MM.1S (cell line): ENCODE data around the gene ITGAV.

Experiments
- DNase-seq: peaks from one replicate; pipeline ENCODE4 v3.0.0-alpha.2; 2015
- H2AFZ ChIP-seq: fragments of 300-600 bp; sonication (generic); 2 replicates; pipeline ENCODE4 v1.6.0; 2016; ENCODE audit warnings: antibody characterized with exemption, low read length
- H3F3A ChIP-seq: fragments of 300-600 bp; sonication (generic); 2 replicates; pipeline ENCODE4 v1.6.1; 2016; ENCODE audit warnings: mild to moderate bottlenecking, antibody characterized with exemption, low read length, moderate library complexity, mixed read lengths; ENCODE audit not compliant: insufficient read depth
- H3K27ac ChIP-seq: fragments of 300-600 bp; sonication (generic); 2 replicates; pipeline ENCODE4 v1.5.1; 2016; ENCODE audit warnings: mild to moderate bottlenecking, low read length
- H3K27me3 ChIP-seq: fragments of 300-600 bp; sonication (generic); replicated peaks from 2 replicates; pipeline ENCODE4 v1.6.0; 2016; ENCODE audit warnings: low read length; ENCODE audit not compliant: insufficient read depth
- H3K36me3 ChIP-seq: fragments of 300-600 bp; sonication (generic); replicated peaks from 2 replicates; pipeline ENCODE4 v1.6.1; 2016; ENCODE audit warnings: mild to moderate bottlenecking, low read length, mixed read lengths; ENCODE audit not compliant: insufficient read depth
- H3K4me1 ChIP-seq: fragments of 300-600 bp; sonication (generic); 2 replicates; pipeline ENCODE4 v1.6.1; 2016; ENCODE audit warnings: low read length, mixed read lengths
- H3K4me2 ChIP-seq: fragments of 300-600 bp; sonication (generic); 2 replicates; pipeline ENCODE4 v1.6.0; 2016; ENCODE audit warnings: low read depth, low read length
- H3K4me3 ChIP-seq: fragments of 300-600 bp; sonication (generic); 2 replicates; pipeline ENCODE4 v1.5.1; 2016; ENCODE audit warnings: low read length, mixed read lengths
- H3K79me2 ChIP-seq: fragments of 300-600 bp; sonication (generic); 2 replicates; pipeline ENCODE4 v1.6.1; 2016; ENCODE audit warnings: mixed run types, low read length, mixed read lengths
- H3K9ac ChIP-seq: fragments of 300-600 bp; sonication (generic); 2 replicates; pipeline ENCODE4 v1.6.1; 2016; ENCODE audit warnings: low read length, mixed read lengths
- H3K9me2 ChIP-seq: fragments of 300-600 bp; sonication (generic); replicated peaks from 2 replicates; pipeline ENCODE4 v1.6.1; 2016; ENCODE audit warnings: mild to moderate bottlenecking, low read length, mixed read lengths; ENCODE audit not compliant: insufficient read depth
- H3K9me3 ChIP-seq: fragments of 300-600 bp; sonication (generic); replicated peaks from 2 replicates; pipeline ENCODE4 v1.6.1; 2016; ENCODE audit warnings: mild to moderate bottlenecking, low read length, mixed read lengths; ENCODE audit not compliant: insufficient read depth
- H4K20me1 ChIP-seq: fragments of 300-600 bp; sonication (generic); 2 replicates; pipeline ENCODE4 v1.6.1; 2016; ENCODE audit warnings: mild to moderate bottlenecking, low read length, moderate library complexity, mixed read lengths; ENCODE audit not compliant: insufficient read depth
- EZH2 ChIP-seq: fragments of 300-600 bp; sonication (generic); optimal IDR thresholded peaks from 2 replicates; pipeline ENCODE3; 2017; ENCODE audit warnings: low read depth, mild to moderate bottlenecking, antibody characterized with exemption, low read length, mixed read lengths
- EZH2phosphoT487 ChIP-seq: fragments of 300-600 bp; sonication (generic); IDR thresholded peaks from 2 replicates; pipeline ENCODE4 v1.6.1; 2018; ENCODE audit warnings: antibody characterized with exemption, low read length
- TF ChIP-seq, protein P1 (sequence below): fragments of 300-600 bp; sonication (generic); IDR thresholded peaks from 2 replicates; pipeline ENCODE4 v1.5.1; 2016; ENCODE audit warnings: antibody characterized with exemption, low read length, mixed read lengths

The ITGAV gene

DNA sequence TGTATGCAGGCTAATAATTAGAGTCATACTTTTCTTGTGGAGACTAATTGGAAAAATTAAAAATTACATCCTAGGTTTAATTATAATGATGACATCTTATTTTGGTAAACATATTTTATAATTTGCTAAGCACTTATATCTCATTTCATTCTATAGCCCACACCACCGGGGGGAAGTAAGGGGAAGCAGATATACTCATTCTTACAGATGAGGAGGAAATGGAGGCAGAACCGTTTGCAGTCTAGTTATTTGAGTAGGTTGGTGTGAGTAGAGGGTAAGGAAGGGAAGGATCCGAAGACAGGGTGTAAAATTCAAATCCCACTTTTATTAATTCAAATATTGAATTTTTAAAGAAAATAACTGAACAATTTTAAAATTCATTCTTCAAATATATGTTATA, 3.7 kb downstream of the ITGAV start:
- no peak overlapping the region for H3K27ac ChIP-seq
- TF ChIP-seq EZH2 (no peak), EZH2phosphoT487 (no peak)
- TF ChIP-seq, protein P1, sequence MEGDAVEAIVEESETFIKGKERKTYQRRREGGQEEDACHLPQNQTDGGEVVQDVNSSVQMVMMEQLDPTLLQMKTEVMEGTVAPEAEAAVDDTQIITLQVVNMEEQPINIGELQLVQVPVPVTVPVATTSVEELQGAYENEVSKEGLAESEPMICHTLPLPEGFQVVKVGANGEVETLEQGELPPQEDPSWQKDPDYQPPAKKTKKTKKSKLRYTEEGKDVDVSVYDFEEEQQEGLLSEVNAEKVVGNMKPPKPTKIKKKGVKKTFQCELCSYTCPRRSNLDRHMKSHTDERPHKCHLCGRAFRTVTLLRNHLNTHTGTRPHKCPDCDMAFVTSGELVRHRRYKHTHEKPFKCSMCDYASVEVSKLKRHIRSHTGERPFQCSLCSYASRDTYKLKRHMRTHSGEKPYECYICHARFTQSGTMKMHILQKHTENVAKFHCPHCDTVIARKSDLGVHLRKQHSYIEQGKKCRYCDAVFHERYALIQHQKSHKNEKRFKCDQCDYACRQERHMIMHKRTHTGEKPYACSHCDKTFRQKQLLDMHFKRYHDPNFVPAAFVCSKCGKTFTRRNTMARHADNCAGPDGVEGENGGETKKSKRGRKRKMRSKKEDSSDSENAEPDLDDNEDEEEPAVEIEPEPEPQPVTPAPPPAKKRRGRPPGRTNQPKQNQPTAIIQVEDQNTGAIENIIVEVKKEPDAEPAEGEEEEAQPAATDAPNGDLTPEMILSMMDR, result no peak
- no peak overlapping the region for H2AFZ ChIP-seq
- no peaks in the 10 kb centered on the region; the same call in 1 of the 2 replicates for H4K20me1 ChIP-seq
- H3K36me3 ChIP-seq, result no peaks in the 10 kb centered on the region
- H3F3A ChIP-seq, result peaks cover 14% of the 10 kb centered on the region; the same call in 1 of the 2 replicates
- no peaks in the 10 kb centered on the region for H3K9me3 ChIP-seq
- H3K9ac ChIP-seq, result no peak overlapping the region
- no peak for DNase-seq
- peaks cover 8% of the 10 kb centered on the region; the same call in 1 of the 2 replicates for H3K4me1 ChIP-seq
- no peaks in the 10 kb centered on the region for H3K9me2 ChIP-seq
- H3K4me3 ChIP-seq, result no peak overlapping the region
- H3K27me3 ChIP-seq, result no peaks in the 10 kb centered on the region
- H3K79me2 ChIP-seq, result peaks cover 65% of the 10 kb centered on the region
- no peak overlapping the region for H3K4me2 ChIP-seq

DNA sequence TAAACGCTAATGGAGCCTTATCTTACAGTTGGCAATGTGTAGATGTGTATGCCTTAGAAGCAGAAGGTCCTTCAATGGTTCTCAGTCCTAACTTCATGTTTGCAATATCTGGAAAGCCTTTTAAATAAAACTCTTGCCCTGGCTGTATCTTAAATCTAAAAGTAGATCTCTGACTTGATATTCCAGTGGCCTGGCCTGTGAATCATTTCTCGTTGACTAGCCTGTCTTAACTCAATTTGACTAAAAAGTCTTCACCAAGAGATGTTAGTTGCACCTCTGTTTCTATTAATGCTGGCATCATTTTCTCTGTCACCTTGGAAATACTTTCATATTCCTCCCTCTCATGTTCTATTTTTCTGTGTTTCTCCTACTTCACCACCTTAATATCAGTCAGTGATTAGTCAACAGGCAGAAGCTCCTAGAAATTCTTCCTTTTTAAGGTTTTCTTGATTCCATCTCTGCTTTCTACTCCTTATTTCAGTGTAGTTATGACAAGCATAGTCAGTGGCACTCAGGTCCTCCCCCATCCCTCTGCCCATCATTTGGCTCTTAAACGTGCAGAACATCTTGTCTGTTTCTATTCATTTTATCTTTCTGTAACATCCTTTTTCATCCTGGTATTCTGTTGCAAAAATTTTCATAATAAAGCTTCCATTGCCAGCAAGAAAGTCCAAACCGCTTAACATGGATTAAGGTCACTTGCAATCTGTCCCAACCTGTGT, 4.3 kb downstream of the ITGAV start:
- TF ChIP-seq EZH2 (no peak), EZH2phosphoT487 (no peak)
- TF ChIP-seq, protein P1, result no peak
- peaks cover 65% of the 10 kb centered on the region for H3K79me2 ChIP-seq

GRCh38 chr2:186595219-186595618, 5.4 kb downstream of the ITGAV start:
- no peaks in the 10 kb centered on the region for H3K9me2 ChIP-seq
- H3K4me1 ChIP-seq, result 0 out of 2 replicates have a peak, but pooled peaks cover 3% of the 10 kb centered on the region
- H3K36me3 ChIP-seq, result no peaks in the 10 kb centered on the region
- no peaks in the 10 kb centered on the region for H3K27me3 ChIP-seq
- H3K9ac ChIP-seq, result no peak overlapping the region
- peaks cover 9% of the 10 kb centered on the region; the same call in 1 of the 2 replicates for H3F3A ChIP-seq
- H2AFZ ChIP-seq, result no peak overlapping the region
- no peak overlapping the region for H3K27ac ChIP-seq
- TF ChIP-seq EZH2, result no peak
- no peak for TF ChIP-seq EZH2phosphoT487
- TF ChIP-seq, protein P1, result no peak
- no peaks in the 10 kb centered on the region for H3K9me3 ChIP-seq
- no peak for DNase-seq
- H4K20me1 ChIP-seq, result no peaks in the 10 kb centered on the region; the same call in 1 of the 2 replicates
- no peak overlapping the region for H3K4me3 ChIP-seq
- peaks cover 65% of the 10 kb centered on the region for H3K79me2 ChIP-seq
- H3K4me2 ChIP-seq, result no peak overlapping the region

More for the DNA sequence above, 4.3 kb downstream of the ITGAV start:
- Histone ChIP-seq H3K9me3 (no peaks in the 10 kb centered on the region), H3K4me1 (peaks cover 7% of the 10 kb centered on the region; the same call in 1 of the 2 replicates), H4K20me1 (no peaks in the 10 kb centered on the region; the same call in 1 of the 2 replicates), H3K9me2 (no peaks in the 10 kb centered on the region), H2AFZ (no peak overlapping the region), H3K4me2 (no peak overlapping the region), H3K4me3 (no peak overlapping the region), H3K9ac (no peak overlapping the region), H3K27me3 (no peaks in the 10 kb centered on the region), H3K36me3 (no peaks in the 10 kb centered on the region), H3F3A (peaks cover 14% of the 10 kb centered on the region; the same call in 1 of the 2 replicates), H3K27ac (no peak overlapping the region)
- DNase-seq, result no peak
